Erythroblast (primary cell): ENCODE results near the gene CYBC1.

Experiments
- DNase-seq, 2 experiments: peaks; one replicate each; lab custom pipeline; 2025; lab: John Stamatoyannopoulos, UW
- GATA1 ChIP-seq: IDR thresholded peaks from 2 replicates; pipeline ENCODE4 v1.6.1; 2011; ENCODE audit warnings: low read depth, mild to moderate bottlenecking, control low read depth, low read length, moderate library complexity
- POLR2A ChIP-seq: IDR thresholded peaks from 2 replicates; pipeline ENCODE4 v1.6.1; 2011; ENCODE audit warnings: mild to moderate bottlenecking, low read length

Gene CYBC1

DNA sequence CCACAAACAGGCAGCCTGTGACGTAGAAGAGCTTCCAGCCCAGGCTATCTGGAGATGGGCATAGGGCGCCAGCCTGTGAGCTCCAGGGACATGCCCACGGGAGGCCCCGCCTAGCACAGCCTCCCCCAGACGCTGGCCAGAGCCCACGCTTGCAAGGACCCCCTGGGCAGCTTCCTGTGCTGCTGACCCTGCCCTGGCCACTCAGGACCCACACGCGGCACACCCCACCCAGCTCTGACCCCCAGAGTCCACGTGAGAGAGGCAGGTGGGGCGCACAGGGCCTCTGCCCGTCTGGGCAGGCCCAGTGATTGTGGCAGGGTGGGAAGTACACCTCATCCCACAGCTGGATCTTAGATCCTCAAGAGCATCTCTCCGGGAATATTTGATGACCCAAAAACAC is 3.9 kb downstream of the CYBC1 start:
- no peak for DNase-seq
- no peak for TF ChIP-seq GATA1
- no peak for TF ChIP-seq POLR2A

DNA sequence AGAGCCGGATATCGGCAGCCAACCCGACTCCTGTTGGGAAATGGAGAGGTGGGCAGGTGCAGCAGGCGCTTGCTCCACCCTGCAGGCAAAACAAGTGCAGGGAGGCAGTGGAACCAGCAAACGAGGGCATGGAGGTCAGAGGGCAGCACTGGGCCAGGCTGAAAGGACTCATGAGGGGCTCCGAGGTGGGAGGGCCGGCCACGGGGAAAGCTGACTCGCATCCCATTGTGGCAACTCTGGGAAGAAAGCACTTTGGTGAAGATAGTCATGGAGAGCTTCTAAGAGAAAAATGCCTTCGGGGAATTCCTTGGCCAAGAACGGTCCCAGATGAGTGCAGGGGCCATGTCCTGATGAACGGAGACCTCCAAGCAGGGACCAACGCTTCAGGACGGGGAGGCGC is 4.4 kb downstream of the CYBC1 start:
- TF ChIP-seq GATA1 (no peak), POLR2A (no peak)
- DNase-seq = no peak

GRCh38 chr17:82445542-82445941 is 5.0 kb downstream of the CYBC1 start:
- no peak for DNase-seq
- TF ChIP-seq POLR2A = no peak

GRCh38 chr17:82444941-82445521 is 5.5 kb downstream of the CYBC1 start:
- DNase-seq = no peak
- TF ChIP-seq POLR2A (no peak), GATA1 (no peak)

- TF ChIP-seq GATA1 = no peak
- TF ChIP-seq POLR2A = no peak
- no peak for DNase-seq
These were observed 6.2 kb downstream of the CYBC1 start for GRCh38 chr17:82444284-82444893.

GRCh38 chr17:82443465-82444283 is 6.9 kb downstream of the CYBC1 start:
- TF ChIP-seq GATA1 = no peak
- TF ChIP-seq POLR2A = no peak
- no peak for DNase-seq

GRCh38 chr17:82442643-82443464 is 7.7 kb downstream of the CYBC1 start:
- no peak for DNase-seq
- no peak for TF ChIP-seq POLR2A
- no peak for TF ChIP-seq GATA1

DNA sequence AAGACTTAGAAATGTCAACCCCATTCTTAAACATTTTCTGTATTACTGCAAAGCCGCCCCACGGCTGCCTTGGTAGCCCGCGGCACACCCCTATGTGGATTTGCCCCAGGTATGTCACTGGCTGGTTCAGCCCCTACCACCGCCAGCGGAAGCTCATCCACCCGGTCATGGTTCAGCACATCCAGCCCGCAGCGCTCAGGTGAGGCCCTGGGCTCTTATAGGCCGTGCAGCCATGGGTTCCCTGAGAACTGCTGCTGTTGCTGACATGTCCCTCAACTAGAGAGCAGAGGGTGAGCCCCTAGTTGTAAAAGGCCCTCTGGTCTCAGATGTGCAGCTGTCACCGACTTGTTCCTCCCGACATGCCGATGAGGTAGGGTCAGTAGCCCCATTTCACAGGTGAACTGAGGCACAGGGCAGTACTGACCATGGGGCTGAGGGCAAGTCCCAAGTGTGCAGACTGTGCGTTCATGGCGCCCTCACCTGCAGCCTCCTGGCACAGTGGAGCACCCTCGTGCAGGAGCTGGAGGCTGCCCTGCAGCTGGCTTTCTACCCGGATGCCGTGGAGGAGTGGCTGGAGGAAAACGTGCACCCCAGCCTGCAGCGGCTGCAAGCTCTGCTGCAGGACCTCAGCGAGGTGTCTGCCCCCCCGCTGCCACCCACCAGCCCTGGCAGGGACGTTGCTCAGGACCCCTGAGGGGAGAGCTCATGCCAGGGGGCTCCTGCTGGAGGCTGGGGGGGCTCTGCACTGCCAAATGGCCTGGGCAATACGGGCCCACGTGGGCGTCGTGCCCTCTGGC is 8.7 kb downstream of the CYBC1 start:
- TF ChIP-seq GATA1 = no peak
- no peak for TF ChIP-seq POLR2A
- no peak for DNase-seq

GRCh38 chr17:82440991-82441627 is 9.4 kb downstream of the CYBC1 start:
- TF ChIP-seq GATA1 (no peak), POLR2A (no peak)
- DNase-seq = no peak

DNA sequence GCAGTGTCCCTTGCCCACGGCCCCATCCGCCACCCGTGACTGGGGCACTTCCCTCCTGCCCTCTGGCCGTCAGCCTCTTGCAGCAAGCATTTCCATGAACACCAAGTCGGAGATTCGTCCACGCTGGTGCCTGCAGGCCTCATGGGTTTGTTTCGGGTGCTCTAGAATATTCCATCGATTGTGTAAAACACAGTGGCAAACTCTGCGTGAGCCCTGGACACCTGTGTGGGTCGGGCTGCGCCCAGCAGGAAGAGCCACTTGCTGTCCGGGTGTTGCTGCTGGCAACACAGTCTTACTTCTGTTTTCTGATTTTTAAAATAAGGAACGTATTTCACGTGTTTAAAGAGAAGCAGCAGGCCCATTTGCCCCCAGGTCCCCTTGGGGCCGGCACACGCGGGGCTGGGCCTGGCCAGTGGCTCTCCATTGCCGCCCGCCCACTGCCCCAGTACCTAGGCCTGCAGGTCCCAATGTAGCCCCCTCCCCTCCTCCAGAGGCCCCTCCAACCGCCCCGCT is 10.0 kb downstream of the CYBC1 start:
- DNase-seq = no peak
- TF ChIP-seq GATA1 = no peak
- no peak for TF ChIP-seq POLR2A

- no peak for TF ChIP-seq POLR2A
- no peak for TF ChIP-seq GATA1
- DNase-seq = no peak
These were observed 10.7 kb downstream of the CYBC1 start for GRCh38 chr17:82439829-82440365.

DNA sequence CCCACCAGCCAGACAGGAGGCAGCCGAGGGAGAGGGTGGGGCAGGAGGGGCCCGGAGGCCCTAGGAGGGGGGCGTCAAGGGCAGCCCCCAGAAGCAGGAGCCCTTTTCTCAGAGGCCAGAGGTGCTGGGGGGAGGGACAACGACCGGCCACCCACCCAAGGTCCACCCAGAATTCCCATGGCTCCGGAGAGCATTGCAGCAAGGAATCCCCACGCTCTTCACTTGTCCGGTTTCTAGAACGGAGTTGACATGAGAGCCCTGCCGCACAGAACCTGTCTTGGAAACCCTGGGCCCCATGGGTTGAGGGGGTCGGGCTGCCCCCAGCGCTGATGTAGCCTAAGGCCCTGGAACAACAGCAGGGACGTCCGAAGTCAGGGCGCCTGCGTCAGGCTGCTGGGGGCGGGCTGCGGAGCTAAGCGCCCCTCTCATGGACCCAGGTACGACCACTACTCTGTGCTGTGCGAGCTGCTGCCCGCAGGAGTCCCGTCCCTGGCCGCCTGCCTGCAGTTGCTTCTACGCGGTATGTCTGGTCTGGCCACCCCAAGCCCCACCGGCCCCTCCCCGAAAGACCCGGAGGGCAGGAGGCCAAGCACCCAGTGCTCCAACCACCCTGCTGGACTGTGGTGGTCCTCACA is 11.2 kb downstream of the CYBC1 start:
- no peak for DNase-seq
- TF ChIP-seq POLR2A = no peak
- TF ChIP-seq GATA1 = no peak
